BLaER1 treated with 17β-estradiol and CSF1 and Interleukin-3, amounts not matched to agents 10 nM and 100 nM (cell line): Measurements from ENCODE around the gene PSMF1.

Experiments used
- H3K27ac ChIP-seq, 11 experiments: shearing (Covaris generic); formaldehyde crosslinking; 2 replicates each; pipeline ENCODE4 v1.8.1; 2022
- H3K27me3 ChIP-seq, 11 experiments: shearing (Covaris generic); formaldehyde crosslinking; 2 replicates each; pipeline ENCODE4 v1.8.1; 2022
- H3K36me3 ChIP-seq, 11 experiments: shearing (Covaris generic); formaldehyde crosslinking; 2 replicates each; pipeline ENCODE4 v1.8.1; 2022
- H3K4me1 ChIP-seq, 10 experiments: shearing (Covaris generic); formaldehyde crosslinking; 2 replicates each; pipeline ENCODE4 v1.8.1; 2022
- H3K4me2 ChIP-seq, 11 experiments: shearing (Covaris generic); formaldehyde crosslinking; 2 replicates each; pipeline ENCODE4 v1.8.1; 2022
- H3K4me3 ChIP-seq, 10 experiments: shearing (Covaris generic); formaldehyde crosslinking; 2 replicates each; pipeline ENCODE4 v1.8.1; 2022
- H3K9ac ChIP-seq, 11 experiments: shearing (Covaris generic); formaldehyde crosslinking; 2 replicates each; pipeline ENCODE4 v1.8.1; 2022
- H3K9me3 ChIP-seq, 11 experiments: shearing (Covaris generic); formaldehyde crosslinking; replicated peaks in 1 of 11; 2 replicates each; pipeline ENCODE4 v1.8.1; 2022
- H4K20me1 ChIP-seq, 11 experiments: shearing (Covaris generic); formaldehyde crosslinking; 2 replicates each; pipeline ENCODE4 v1.8.1; 2022
- Cebpa-rat ChIP-seq, 11 experiments: shearing (Covaris generic); IDR thresholded peaks; 2 replicates each; pipeline ENCODE4 v1.8.1; 2022

PSMF1 gene

DNA sequence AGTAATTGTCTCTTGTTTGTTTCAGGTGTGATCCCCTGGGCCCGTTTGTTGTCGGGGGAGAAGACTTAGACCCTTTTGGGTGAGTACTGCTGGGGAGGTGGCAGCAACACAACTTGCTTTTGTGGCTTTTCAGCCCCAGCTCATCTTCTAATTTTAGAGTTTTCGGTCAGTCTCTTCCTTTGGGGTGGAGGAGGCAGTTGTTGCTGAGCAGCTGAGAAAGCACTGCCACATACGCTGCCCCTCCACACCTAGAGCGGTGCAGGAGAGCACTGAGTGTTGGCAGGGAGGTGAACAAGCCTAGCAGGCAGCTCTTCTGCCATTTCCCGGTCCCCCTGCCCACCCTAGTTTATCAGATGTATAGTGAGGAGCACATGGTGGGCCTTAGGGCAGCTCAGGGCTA, 44.7 kb downstream of the PSMF1 start:
- H3K9ac ChIP-seq: peak overlapping the region in 4 of 11 experiments; percentile 35 to 42 (median 38); a peak in 3 of 22 replicates

GRCh38 chr20:1163653-1164052, 45.3 kb downstream of the PSMF1 start:
- peak overlapping the region in 7 of 11 experiments; percentile 67 to 81 (median 73); a peak in 11 of 22 replicates for H3K4me2 ChIP-seq
- H4K20me1 ChIP-seq: peaks cover 0 to 60% (median 29%) of the 10 kb centered on the region in 11 experiments; a peak in 18 of 22 replicates
- no peak overlapping the region for H3K9ac ChIP-seq
- no peak for TF ChIP-seq Cebpa-rat (IDR thresholded peaks at IDR 0.05)
- H3K9me3 ChIP-seq: no peaks in the 10 kb centered on the region
- no peak overlapping the region for H3K4me3 ChIP-seq
- H3K27me3 ChIP-seq: no peaks in the 10 kb centered on the region
- H3K36me3 ChIP-seq: peaks cover 85 to 100% (median 90%) of the 10 kb centered on the region in 11 experiments
- H3K4me1 ChIP-seq: peaks cover 0 to 36% (median 25%) of the 10 kb centered on the region in 10 experiments; a peak in 14 of 20 replicates
- H3K27ac ChIP-seq: no peak overlapping the region

More for the DNA sequence above, 44.7 kb downstream of the PSMF1 start:
- peaks cover 0 to 60% (median 29%) of the 10 kb centered on the region in 11 experiments; a peak in 18 of 22 replicates for H4K20me1 ChIP-seq
- no peak overlapping the region for H3K4me3 ChIP-seq
- H3K4me2 ChIP-seq: peak overlapping the region in 8 of 11 experiments; percentile 40 to 81 (median 70); a peak in 17 of 22 replicates
- 0 out of 22 replicates have a peak overlapping the region, but pooled peaks of 1 of the 11 experiments have one; percentile 9 for H3K27ac ChIP-seq
- H3K27me3 ChIP-seq: no peaks in the 10 kb centered on the region
- TF ChIP-seq Cebpa-rat (IDR thresholded peaks at IDR 0.05): no peak
- no peaks in the 10 kb centered on the region for H3K9me3 ChIP-seq
- H3K4me1 ChIP-seq: peaks cover 0 to 36% (median 25%) of the 10 kb centered on the region in 10 experiments; a peak in 14 of 20 replicates
- H3K36me3 ChIP-seq: peaks cover 80 to 100% (median 90%) of the 10 kb centered on the region in 11 experiments

DNA sequence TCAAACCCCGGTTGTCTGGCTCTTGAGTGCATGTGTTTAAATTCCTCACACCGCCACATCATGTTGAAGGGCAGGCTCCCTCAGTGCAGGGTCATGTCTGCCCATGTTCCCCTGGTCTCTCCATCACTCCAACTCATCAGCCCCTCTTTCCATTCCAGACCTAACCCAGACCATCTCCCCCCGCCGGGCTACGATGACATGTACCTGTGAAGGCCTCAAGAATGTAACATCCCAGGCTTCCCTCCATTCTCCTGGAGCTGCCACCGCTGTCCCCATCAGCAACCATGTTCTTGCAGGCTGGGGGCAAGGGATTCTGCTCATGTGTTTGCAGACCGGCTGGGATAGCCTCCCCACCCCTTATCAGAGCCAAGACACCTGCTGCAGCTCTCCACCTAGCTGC, 46.5 kb downstream of the PSMF1 start:
- H3K36me3 ChIP-seq: peaks cover 88 to 100% (median 93%) of the 10 kb centered on the region in 11 experiments
- peaks cover 0 to 64% (median 36%) of the 10 kb centered on the region in 11 experiments; a peak in 18 of 22 replicates for H4K20me1 ChIP-seq
- H3K27ac ChIP-seq: no peak overlapping the region
- no peak overlapping the region for H3K9ac ChIP-seq
- H3K9me3 ChIP-seq: no peaks in the 10 kb centered on the region
- H3K4me1 ChIP-seq: peaks cover 0 to 36% (median 25%) of the 10 kb centered on the region in 10 experiments; a peak in 14 of 20 replicates
- H3K4me2 ChIP-seq: no peak overlapping the region
- H3K27me3 ChIP-seq: no peaks in the 10 kb centered on the region
- TF ChIP-seq Cebpa-rat (IDR thresholded peaks at IDR 0.05): no peak
- no peak overlapping the region for H3K4me3 ChIP-seq

DNA sequence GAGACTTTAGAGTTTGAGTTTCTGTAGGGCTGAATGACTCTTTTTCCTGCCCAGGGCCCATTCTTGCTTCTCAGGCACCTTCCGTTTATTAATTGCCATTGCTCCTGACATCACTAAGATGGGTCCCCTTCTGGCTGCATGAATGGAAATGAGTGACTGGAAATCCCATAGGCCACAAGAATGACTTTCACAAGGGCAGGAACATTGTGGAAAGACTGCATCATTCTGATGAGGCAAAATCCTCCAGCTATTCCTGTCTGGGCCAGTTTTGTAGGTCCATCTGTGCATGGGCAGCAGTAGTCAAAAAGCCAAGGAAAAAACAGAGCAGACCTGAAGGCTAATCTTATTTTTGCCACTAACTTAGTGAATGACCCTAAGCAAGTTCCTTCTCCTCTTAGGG, 47.1 kb downstream of the PSMF1 start:
- no peak overlapping the region for H3K27ac ChIP-seq
- H3K9me3 ChIP-seq: no peaks in the 10 kb centered on the region
- H3K36me3 ChIP-seq: peaks cover 88 to 100% (median 93%) of the 10 kb centered on the region in 11 experiments
- no peaks in the 10 kb centered on the region for H3K27me3 ChIP-seq
- peak overlapping the region in 1 of 11 experiments; percentile 5; a peak in 2 of 22 replicates for H3K4me2 ChIP-seq
- H3K4me1 ChIP-seq: peaks cover 0 to 36% (median 25%) of the 10 kb centered on the region in 10 experiments; a peak in 14 of 20 replicates
- TF ChIP-seq Cebpa-rat (IDR thresholded peaks at IDR 0.05): no peak
- no peak overlapping the region for H3K4me3 ChIP-seq
- H3K9ac ChIP-seq: no peak overlapping the region
- peaks cover 0 to 65% (median 39%) of the 10 kb centered on the region in 11 experiments; a peak in 18 of 22 replicates for H4K20me1 ChIP-seq

GRCh38 chr20:1165941-1166340, 47.5 kb downstream of the PSMF1 start:
- peak overlapping the region in 1 of 11 experiments; percentile 5; a peak in 1 of 22 replicates for H3K4me2 ChIP-seq
- H3K36me3 ChIP-seq: peaks cover 87 to 100% (median 92%) of the 10 kb centered on the region in 11 experiments
- H3K27me3 ChIP-seq: no peaks in the 10 kb centered on the region
- no peak overlapping the region for H3K27ac ChIP-seq
- H3K9ac ChIP-seq: no peak overlapping the region
- H3K4me1 ChIP-seq: peaks cover 0 to 36% (median 24%) of the 10 kb centered on the region in 10 experiments; a peak in 14 of 20 replicates
- no peak for TF ChIP-seq Cebpa-rat (IDR thresholded peaks at IDR 0.05)
- peaks cover 3 to 65% (median 36%) of the 10 kb centered on the region in 11 experiments; a peak in 19 of 22 replicates for H4K20me1 ChIP-seq
- H3K4me3 ChIP-seq: no peak overlapping the region
- H3K9me3 ChIP-seq: no peaks in the 10 kb centered on the region

DNA sequence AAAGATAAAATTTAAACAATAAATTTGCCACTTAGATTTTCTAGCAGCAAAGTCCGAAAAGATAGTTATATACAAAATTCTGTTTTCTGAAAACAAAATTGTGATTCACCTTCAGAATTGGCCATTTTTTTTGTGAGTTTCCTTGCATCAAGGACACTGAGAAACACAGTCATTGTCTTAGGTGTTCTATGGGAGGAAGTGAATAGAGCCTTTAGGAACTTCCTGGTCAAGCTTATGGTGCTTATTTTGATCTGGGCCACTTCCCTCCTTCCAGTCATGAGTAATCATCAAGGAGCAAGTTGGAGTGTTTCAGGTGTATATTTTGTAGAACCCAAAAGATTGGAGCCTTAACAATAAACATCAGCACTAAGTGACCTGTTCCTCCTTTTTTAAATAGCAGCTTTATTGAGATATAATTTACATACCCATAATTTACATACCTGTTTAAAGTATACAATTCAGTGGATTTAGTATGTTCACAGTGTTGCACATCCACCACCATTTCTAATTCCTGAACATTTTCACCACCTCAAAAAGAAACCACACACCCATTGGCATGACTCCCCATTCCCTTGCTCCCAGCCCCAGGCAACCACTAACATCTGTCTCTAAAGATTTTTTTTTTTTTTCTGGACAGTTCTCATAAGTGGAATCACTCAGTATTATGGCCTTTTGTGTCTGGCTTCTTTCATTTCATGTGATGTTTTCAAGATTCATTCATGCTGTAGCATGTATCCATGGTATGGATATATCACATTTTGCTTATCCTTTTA, 48.7 kb downstream of the PSMF1 start:
- peaks cover 2 to 63% (median 33%) of the 10 kb centered on the region in 11 experiments; a peak in 19 of 22 replicates for H4K20me1 ChIP-seq
- peaks cover 90 to 100% (median 93%) of the 10 kb centered on the region in 11 experiments for H3K36me3 ChIP-seq
- no peak overlapping the region for H3K9ac ChIP-seq
- no peak overlapping the region for H3K4me3 ChIP-seq
- no peak overlapping the region for H3K4me2 ChIP-seq
- peaks cover 0 to 25% (median 15%) of the 10 kb centered on the region in 10 experiments; a peak in 14 of 20 replicates for H3K4me1 ChIP-seq
- H3K27ac ChIP-seq: no peak overlapping the region
- TF ChIP-seq Cebpa-rat (IDR thresholded peaks at IDR 0.05): no peak
- H3K9me3 ChIP-seq: no peaks in the 10 kb centered on the region
- H3K27me3 ChIP-seq: no peaks in the 10 kb centered on the region

DNA sequence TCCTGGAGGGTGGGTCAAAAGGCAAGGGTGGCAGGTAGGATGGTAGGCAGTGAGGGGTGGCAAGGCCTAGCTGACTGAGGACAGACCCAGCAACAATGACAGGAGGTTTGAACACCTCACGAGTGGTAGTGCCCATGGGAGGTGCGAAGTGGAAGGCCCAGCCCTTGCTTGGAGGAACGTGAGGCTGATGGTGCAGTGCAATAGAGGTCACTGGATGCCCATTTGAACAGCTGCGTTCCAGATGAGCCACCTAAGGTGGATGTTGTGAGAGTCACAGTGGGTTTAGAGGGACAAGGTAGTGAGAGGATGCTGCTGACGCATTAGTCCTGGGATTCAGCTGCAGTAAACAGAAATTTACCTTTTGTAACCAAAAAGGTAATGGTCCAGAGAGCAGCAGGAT, 50.8 kb downstream of the PSMF1 start:
- Histone ChIP-seq H3K27me3 (no peaks in the 10 kb centered on the region), H3K9me3 (no peaks in the 10 kb centered on the region), H3K4me2 (no peak overlapping the region), H3K4me3 (no peak overlapping the region), H3K36me3 (peaks cover 81 to 100% (median 95%) of the 10 kb centered on the region in 11 experiments), H3K9ac (no peak overlapping the region), H3K27ac (no peak overlapping the region), H4K20me1 (peaks cover 0 to 66% (median 31%) of the 10 kb centered on the region in 11 experiments; a peak in 15 of 22 replicates), H3K4me1 (peaks cover 0 to 7% (median 0%) of the 10 kb centered on the region in 10 experiments; a peak in 4 of 20 replicates)
- no peak for TF ChIP-seq Cebpa-rat (IDR thresholded peaks at IDR 0.05)

DNA sequence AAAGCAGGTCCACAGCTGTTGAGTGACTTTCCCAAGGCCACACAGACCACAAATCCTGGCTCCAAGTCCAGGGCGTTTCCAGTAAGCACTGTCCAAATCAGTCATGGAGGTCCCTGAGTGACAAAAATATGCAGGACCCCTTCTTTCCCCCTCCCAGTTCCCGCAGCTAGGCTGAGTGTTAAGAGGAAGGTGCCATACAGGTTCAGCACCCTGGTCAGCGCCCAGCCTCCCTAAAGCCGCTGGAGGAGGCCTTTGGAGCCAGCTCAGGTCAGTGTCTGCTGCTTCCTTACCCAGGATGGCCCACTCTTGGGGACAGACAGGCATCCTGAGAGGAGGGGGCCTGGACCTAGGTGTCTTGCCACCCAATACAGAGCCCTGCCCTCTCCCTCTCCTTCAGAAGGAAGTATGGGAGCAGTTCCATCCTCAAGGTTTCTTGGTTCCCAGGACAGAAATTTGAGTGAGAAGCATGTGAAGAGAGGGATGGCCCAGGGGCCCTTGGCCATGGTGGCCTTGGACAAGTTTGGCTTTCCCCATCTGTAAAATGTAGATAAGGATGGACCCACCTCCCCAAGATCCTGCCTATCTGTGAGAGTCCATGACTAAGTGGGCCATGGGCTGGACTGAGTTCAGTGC, 53.2 kb downstream of the PSMF1 start:
- Histone ChIP-seq H3K27me3 (no peaks in the 10 kb centered on the region), H3K9me3 (no peaks in the 10 kb centered on the region), H3K4me2 (no peak overlapping the region), H4K20me1 (peaks cover 0 to 62% (median 33%) of the 10 kb centered on the region in 11 experiments; a peak in 14 of 22 replicates), H3K27ac (no peak overlapping the region), H3K9ac (no peak overlapping the region), H3K4me1 (no peaks in the 10 kb centered on the region), H3K4me3 (no peak overlapping the region), H3K36me3 (peaks cover 57 to 96% (median 81%) of the 10 kb centered on the region in 11 experiments)
- no peak for TF ChIP-seq Cebpa-rat (IDR thresholded peaks at IDR 0.05)

GRCh38 chr20:1173698-1174097, 55.3 kb downstream of the PSMF1 start:
- no peak overlapping the region for H3K27ac ChIP-seq

More at GRCh38 chr20:1173698-1174097, 55.3 kb downstream of the PSMF1 start:
- no peak for TF ChIP-seq Cebpa-rat (IDR thresholded peaks at IDR 0.05)
- Histone ChIP-seq H4K20me1 (peaks cover 0 to 72% (median 33%) of the 10 kb centered on the region in 11 experiments; a peak in 14 of 22 replicates), H3K4me3 (no peak overlapping the region), H3K9me3 (no peaks in the 10 kb centered on the region), H3K27me3 (no peaks in the 10 kb centered on the region), H3K4me1 (no peaks in the 10 kb centered on the region), H3K36me3 (peaks cover 36 to 77% (median 63%) of the 10 kb centered on the region in 11 experiments), H3K9ac (no peak overlapping the region), H3K4me2 (no peak overlapping the region)
